ENCODE data around the gene HSPB8.

Gene HSPB8

GRCh38 chr12:119171691-119172425, 6.9 kb upstream of the HSPB8 start:
- DNase-seq: no peak

- no peak for DNase-seq
Observed at GRCh38 chr12:119175081-119175480, 3.6 kb upstream of the HSPB8 start.

GRCh38 chr12:119176267-119177055, 2.3 kb upstream of the HSPB8 start:
- DNase-seq: no peak

- DNase-seq: no peak
Observed at GRCh38 chr12:119177056-119177325, 1.7 kb upstream of the HSPB8 start.

- DNase-seq: no peak
Observed at GRCh38 chr12:119177724-119178380, 879 bp upstream of the HSPB8 start.

GRCh38 chr12:119179335-119180021, 747 bp downstream of the HSPB8 start:
- no peak for DNase-seq

GRCh38 chr12:119180380-119181040, 1.8 kb downstream of the HSPB8 start:
- DNase-seq: no peak

- no peak for DNase-seq
Observed at GRCh38 chr12:119181202-119181601, 2.5 kb downstream of the HSPB8 start.

- no peak for DNase-seq
Observed at GRCh38 chr12:119181944-119182343, 3.2 kb downstream of the HSPB8 start.

GRCh38 chr12:119182701-119183493, 4.2 kb downstream of the HSPB8 start:
- DNase-seq: no peak

GRCh38 chr12:119183942-119184695, 5.4 kb downstream of the HSPB8 start:
- no peak for DNase-seq

GRCh38 chr12:119195256-119195655, 16.5 kb downstream of the HSPB8 start:
- DNase-seq: no peak

- no peak for DNase-seq
Observed at GRCh38 chr12:119198440-119198839, 19.7 kb downstream of the HSPB8 start.

- no peak for DNase-seq
Observed at GRCh38 chr12:119200601-119201000, 21.9 kb downstream of the HSPB8 start.

GRCh38 chr12:119201789-119202543, 23.2 kb downstream of the HSPB8 start:
- DNase-seq: no peak

GRCh38 chr12:119202544-119202943, 23.8 kb downstream of the HSPB8 start:
- no peak for DNase-seq

GRCh38 chr12:119204131-119204530, 25.4 kb downstream of the HSPB8 start:
- no peak for DNase-seq

GRCh38 chr12:119204671-119205285, 26.0 kb downstream of the HSPB8 start:
- DNase-seq: no peak

GRCh38 chr12:119206348-119207062, 27.8 kb downstream of the HSPB8 start:
- no peak for DNase-seq
